WTC11 (cell line): Measurements from ENCODE around the gene PHTF2. TPM values are rescaled to one million over a fixed set of nuclear protein-coding genes. Genes with fewer than 3 reads are reported as not detected.
"Not testable (repeated sequence)": the region's sequence is repeated elsewhere in the genome, so short reads cannot be mapped to it uniquely, and the experiment has no call there.

ENCODE experiments used
- ATAC-seq: fragments of 200-7000 bp; cut with Tn5 transposase; 2 replicates; pipeline ENCODE4 v1.10.0; 2021; ENCODE audit warnings: mild to moderate bottlenecking, moderate library complexity
- CTCF ChIA-PET: fragments of 300-600 bp; sonication (Branson Sonifier 250); formaldehyde crosslinking; loops from one replicate; lab custom pipeline; 2021; ENCODE audit warnings: antibody characterized with exemption; lab: Charles Lee
- POLR2A ChIA-PET: fragments of 350-600 bp; sonication (Branson Sonifier 250); formaldehyde crosslinking; loops from one replicate; lab custom pipeline; 2021; ENCODE audit warnings: antibody characterized with exemption; lab: Charles Lee
- DNase-seq: peaks from one replicate; pipeline ENCODE4 v3.0.0; 2021; ENCODE audit warnings: low spot score
- H3K27ac Mint-ChIP-seq: 2 replicates; pipeline ENCODE4 v1.8.0; 2021; ENCODE audit warnings: mixed read lengths
- H3K27me3 Mint-ChIP-seq: 2 replicates; pipeline ENCODE4 v1.8.0; 2021; ENCODE audit warnings: low read depth, mild to moderate bottlenecking, moderate library complexity, mixed read lengths
- H3K36me3 Mint-ChIP-seq: 2 replicates; pipeline ENCODE4 v1.8.0; 2021; ENCODE audit warnings: mixed read lengths
- H3K4me1 Mint-ChIP-seq: 2 replicates; pipeline ENCODE4 v1.8.0; 2022; ENCODE audit warnings: mixed read lengths
- H3K4me3 Mint-ChIP-seq: 2 replicates; pipeline ENCODE4 v1.8.0; 2021; ENCODE audit warnings: mild to moderate bottlenecking, moderate library complexity, mixed read lengths
- H3K9me3 Mint-ChIP-seq: 2 replicates; pipeline ENCODE4 v1.8.0; 2021; ENCODE audit warnings: mixed read lengths
- ESRRA ChIP-seq: sonication (generic); formaldehyde crosslinking; IDR thresholded peaks from 2 replicates; pipeline ENCODE4 v1.8.1; 2022; ENCODE audit warnings: mild to moderate bottlenecking, missing genetic modification reagents, borderline replicate concordance
- FOXJ3 ChIP-seq: sonication (generic); formaldehyde crosslinking; IDR thresholded peaks from 2 replicates; pipeline ENCODE4 v1.9.0; 2021; ENCODE audit warnings: missing genetic modification reagents, mild to moderate bottlenecking, borderline replicate concordance
- GABPB1 ChIP-seq: sonication (generic); formaldehyde crosslinking; IDR thresholded peaks from 2 replicates; pipeline ENCODE4 v1.8.1; 2023; ENCODE audit warnings: mild to moderate bottlenecking, missing genetic modification reagents
- HMGA2 ChIP-seq: fragments of 250-450 bp; sonication (Bioruptor Pico); IDR thresholded peaks from 2 replicates; pipeline ENCODE4 v1.4.0; 2021; ENCODE audit warnings: mild to moderate bottlenecking, moderate library complexity
- IRF2 ChIP-seq: sonication (generic); formaldehyde crosslinking; IDR thresholded peaks from 2 replicates; pipeline ENCODE4 v1.8.0; 2022; ENCODE audit warnings: low read depth, missing genetic modification reagents, borderline replicate concordance
- MLX ChIP-seq: sonication (generic); formaldehyde crosslinking; IDR thresholded peaks from 2 replicates; pipeline ENCODE4 v1.8.1; 2023; ENCODE audit warnings: mild to moderate bottlenecking, missing genetic modification reagents, moderate library complexity
- MXD4 ChIP-seq: fragments of 250-450 bp; sonication (Bioruptor Pico); IDR thresholded peaks from 2 replicates; pipeline ENCODE4 v1.8.0; 2021; ENCODE audit warnings: mild to moderate bottlenecking, moderate library complexity, borderline replicate concordance
- NR1H2 ChIP-seq: sonication (generic); formaldehyde crosslinking; IDR thresholded peaks from 2 replicates; pipeline ENCODE4 v1.9.0; 2021; ENCODE audit warnings: mild to moderate bottlenecking, moderate library complexity, missing genetic modification reagents
- NR2C2 ChIP-seq: sonication (generic); formaldehyde crosslinking; IDR thresholded peaks from 2 replicates; pipeline ENCODE4 v1.8.0; 2022; ENCODE audit warnings: mild to moderate bottlenecking, missing genetic modification reagents
- PRDM15 ChIP-seq: sonication (generic); formaldehyde crosslinking; IDR thresholded peaks from 2 replicates; pipeline ENCODE4 v1.8.0; 2022; ENCODE audit warnings: missing genetic modification reagents
- RELA ChIP-seq: sonication (generic); formaldehyde crosslinking; IDR thresholded peaks from 2 replicates; pipeline ENCODE4 v1.8.1; 2022; ENCODE audit warnings: missing genetic modification reagents, mild to moderate bottlenecking, borderline replicate concordance
- TEAD4 ChIP-seq: sonication (generic); formaldehyde crosslinking; IDR thresholded peaks from 2 replicates; pipeline ENCODE4 v1.8.0; 2022; ENCODE audit warnings: mild to moderate bottlenecking, missing genetic modification reagents
- TP53 ChIP-seq: sonication (generic); formaldehyde crosslinking; IDR thresholded peaks from 2 replicates; pipeline ENCODE4 v1.8.1; 2023; ENCODE audit warnings: mild to moderate bottlenecking, missing genetic modification reagents
- ZNF219 ChIP-seq: sonication (generic); formaldehyde crosslinking; IDR thresholded peaks from 2 replicates; pipeline ENCODE4 v1.8.0; 2023; ENCODE audit warnings: missing genetic modification reagents, mild to moderate bottlenecking, borderline replicate concordance
- ZNF423 ChIP-seq: fragments of 250-450 bp; sonication (Bioruptor Pico); IDR thresholded peaks from 2 replicates; pipeline ENCODE4 v2.1.2; 2022; ENCODE audit warnings: mild to moderate bottlenecking, moderate library complexity
- total RNA-seq: library from RNA; stranded (reverse); gene quantifications from 3 replicates; pipeline ENCODE4 v1.2.3, GENCODE V29; 2021
- TF ChIP-seq, protein P1 (sequence below): sonication (generic); formaldehyde crosslinking; IDR thresholded peaks from 2 replicates; pipeline ENCODE4 v1.8.1; 2023; ENCODE audit warnings: mild to moderate bottlenecking, missing genetic modification reagents, moderate library complexity
- TF ChIP-seq, protein P2 (sequence below): sonication (generic); formaldehyde crosslinking; IDR thresholded peaks from 2 replicates; pipeline ENCODE4 v1.8.0; 2022; ENCODE audit warnings: mild to moderate bottlenecking, missing genetic modification reagents
- TF ChIP-seq, protein P3 (sequence below): sonication (generic); formaldehyde crosslinking; conservative IDR thresholded peaks from 2 replicates; pipeline ENCODE4 v1.8.1; 2023; ENCODE audit warnings: mild to moderate bottlenecking, low read depth, missing genetic modification reagents, moderate library complexity
- TF ChIP-seq, protein P4 (sequence below): fragments of 250-450 bp; sonication (Bioruptor Pico); IDR thresholded peaks from 2 replicates; pipeline ENCODE4 v1.9.0; 2021; ENCODE audit warnings: mild to moderate bottlenecking, borderline replicate concordance
- TF ChIP-seq, protein P5 (sequence below): sonication (generic); formaldehyde crosslinking; IDR thresholded peaks from 2 replicates; pipeline ENCODE4 v1.8.1; 2022; ENCODE audit warnings: mild to moderate bottlenecking, missing genetic modification reagents, moderate library complexity, borderline replicate concordance

PHTF2 gene
- total RNA-seq, 1 experiment from 2014 or later, result 17.9 TPM

DNA sequence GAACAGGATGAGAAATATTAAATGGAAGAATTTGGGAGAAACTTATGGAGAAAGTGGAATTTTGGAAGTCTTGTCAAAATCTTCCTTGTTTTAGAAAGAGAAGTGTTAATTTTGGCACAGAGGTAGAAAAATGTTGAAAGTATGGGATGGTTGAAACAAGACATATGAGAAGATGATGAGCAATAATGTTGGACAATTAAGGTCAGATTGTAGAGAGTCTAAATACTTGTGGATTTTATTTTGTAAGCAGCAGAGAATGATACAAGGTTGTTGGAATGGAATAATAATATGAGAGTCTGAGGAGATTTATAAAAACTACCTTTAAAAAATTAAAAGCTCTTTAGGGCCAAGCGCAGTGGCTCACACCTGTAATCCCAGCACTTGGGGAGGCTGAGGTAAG lies 34.6 kb downstream of the PHTF2 start:
- POLR2A ChIA-PET, result no interaction called here
- Mint-ChIP-seq H3K27ac (no peak overlapping the region), H3K27me3 (no peaks in the 10 kb centered on the region)
- DNase-seq, result no peak
- TF ChIP-seq MLX (CRISPR knock-in tag) (no peak), IRF2 (no peak), TEAD4 (CRISPR knock-in tag) (no peak), NR2C2 (CRISPR knock-in tag) (no peak), HMGA2 (no peak), ZNF219 (no peak), GABPB1 (CRISPR knock-in tag) (no peak), ZNF423 (CRISPR knock-in tag) (no peak), TP53 (CRISPR knock-in tag) (no peak), NR1H2 (CRISPR knock-in tag) (no peak)
- TF ChIP-seq, protein P1, sequence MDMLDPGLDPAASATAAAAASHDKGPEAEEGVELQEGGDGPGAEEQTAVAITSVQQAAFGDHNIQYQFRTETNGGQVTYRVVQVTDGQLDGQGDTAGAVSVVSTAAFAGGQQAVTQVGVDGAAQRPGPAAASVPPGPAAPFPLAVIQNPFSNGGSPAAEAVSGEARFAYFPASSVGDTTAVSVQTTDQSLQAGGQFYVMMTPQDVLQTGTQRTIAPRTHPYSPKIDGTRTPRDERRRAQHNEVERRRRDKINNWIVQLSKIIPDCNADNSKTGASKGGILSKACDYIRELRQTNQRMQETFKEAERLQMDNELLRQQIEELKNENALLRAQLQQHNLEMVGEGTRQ (CRISPR knock-in tag), result no peak
- TF ChIP-seq, protein P2, sequence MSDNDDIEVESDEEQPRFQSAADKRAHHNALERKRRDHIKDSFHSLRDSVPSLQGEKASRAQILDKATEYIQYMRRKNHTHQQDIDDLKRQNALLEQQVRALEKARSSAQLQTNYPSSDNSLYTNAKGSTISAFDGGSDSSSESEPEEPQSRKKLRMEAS (CRISPR knock-in tag), result no peak
- TF ChIP-seq, protein P3, sequence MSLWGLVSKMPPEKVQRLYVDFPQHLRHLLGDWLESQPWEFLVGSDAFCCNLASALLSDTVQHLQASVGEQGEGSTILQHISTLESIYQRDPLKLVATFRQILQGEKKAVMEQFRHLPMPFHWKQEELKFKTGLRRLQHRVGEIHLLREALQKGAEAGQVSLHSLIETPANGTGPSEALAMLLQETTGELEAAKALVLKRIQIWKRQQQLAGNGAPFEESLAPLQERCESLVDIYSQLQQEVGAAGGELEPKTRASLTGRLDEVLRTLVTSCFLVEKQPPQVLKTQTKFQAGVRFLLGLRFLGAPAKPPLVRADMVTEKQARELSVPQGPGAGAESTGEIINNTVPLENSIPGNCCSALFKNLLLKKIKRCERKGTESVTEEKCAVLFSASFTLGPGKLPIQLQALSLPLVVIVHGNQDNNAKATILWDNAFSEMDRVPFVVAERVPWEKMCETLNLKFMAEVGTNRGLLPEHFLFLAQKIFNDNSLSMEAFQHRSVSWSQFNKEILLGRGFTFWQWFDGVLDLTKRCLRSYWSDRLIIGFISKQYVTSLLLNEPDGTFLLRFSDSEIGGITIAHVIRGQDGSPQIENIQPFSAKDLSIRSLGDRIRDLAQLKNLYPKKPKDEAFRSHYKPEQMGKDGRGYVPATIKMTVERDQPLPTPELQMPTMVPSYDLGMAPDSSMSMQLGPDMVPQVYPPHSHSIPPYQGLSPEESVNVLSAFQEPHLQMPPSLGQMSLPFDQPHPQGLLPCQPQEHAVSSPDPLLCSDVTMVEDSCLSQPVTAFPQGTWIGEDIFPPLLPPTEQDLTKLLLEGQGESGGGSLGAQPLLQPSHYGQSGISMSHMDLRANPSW, result no peak
- TF ChIP-seq, all 79 proteins: peak for 0
- CTCF ChIA-PET, result no interaction called here
- H3K36me3 Mint-ChIP-seq, result no peaks in the 10 kb centered on the region
- H3K4me3 Mint-ChIP-seq, result no peak overlapping the region
- peaks cover 7% of the 10 kb centered on the region for H3K9me3 Mint-ChIP-seq
- ATAC-seq, result no peak
- H3K4me1 Mint-ChIP-seq, result peaks cover 4% of the 10 kb centered on the region

GRCh38 chr7:77836425-77836824 lies 37.9 kb downstream of the PHTF2 start:
- DNase-seq, CTCF ChIA-PET, H3K27ac Mint-ChIP-seq, H3K4me3 Mint-ChIP-seq, H3K27me3 Mint-ChIP-seq, POLR2A ChIA-PET, H3K36me3 Mint-ChIP-seq, ATAC-seq, H3K4me1 Mint-ChIP-seq, H3K9me3 Mint-ChIP-seq: not testable (repeated sequence)

DNA sequence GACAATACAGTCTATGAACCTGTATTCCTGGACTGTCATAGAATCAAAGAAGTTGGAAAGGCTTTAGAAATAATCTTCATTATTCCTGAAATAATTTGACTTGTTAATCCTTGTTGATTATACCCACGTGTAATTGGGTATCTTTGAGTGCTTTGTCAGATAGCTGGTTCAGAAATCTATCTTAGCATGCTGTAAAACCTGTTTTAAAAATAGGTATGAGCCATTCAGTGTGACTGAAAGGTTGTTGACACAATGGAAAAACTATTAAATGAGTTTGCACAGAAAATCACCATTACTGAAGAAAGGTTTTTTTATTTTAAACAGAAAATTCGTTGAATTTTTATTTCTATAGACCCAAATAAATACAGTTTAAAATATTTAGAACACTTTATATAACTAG lies 38.7 kb downstream of the PHTF2 start:
- Mint-ChIP-seq H3K27ac (no peak overlapping the region), H3K27me3 (no peaks in the 10 kb centered on the region), H3K4me3 (no peak overlapping the region), H3K9me3 (peaks cover 7% of the 10 kb centered on the region), H3K4me1 (peaks cover 9% of the 10 kb centered on the region), H3K36me3 (no peaks in the 10 kb centered on the region)
- CTCF ChIA-PET, result no interaction called here
- POLR2A ChIA-PET, result no interaction called here
- ATAC-seq (no peak), DNase-seq (no peak)
- TF ChIP-seq ESRRA (CRISPR knock-in tag) (no peak), PRDM15 (no peak), IRF2 (no peak), MXD4 (CRISPR knock-in tag) (no peak), RELA (CRISPR knock-in tag) (no peak), GABPB1 (CRISPR knock-in tag) (no peak), FOXJ3 (CRISPR knock-in tag) (no peak)
- TF ChIP-seq, protein P4, sequence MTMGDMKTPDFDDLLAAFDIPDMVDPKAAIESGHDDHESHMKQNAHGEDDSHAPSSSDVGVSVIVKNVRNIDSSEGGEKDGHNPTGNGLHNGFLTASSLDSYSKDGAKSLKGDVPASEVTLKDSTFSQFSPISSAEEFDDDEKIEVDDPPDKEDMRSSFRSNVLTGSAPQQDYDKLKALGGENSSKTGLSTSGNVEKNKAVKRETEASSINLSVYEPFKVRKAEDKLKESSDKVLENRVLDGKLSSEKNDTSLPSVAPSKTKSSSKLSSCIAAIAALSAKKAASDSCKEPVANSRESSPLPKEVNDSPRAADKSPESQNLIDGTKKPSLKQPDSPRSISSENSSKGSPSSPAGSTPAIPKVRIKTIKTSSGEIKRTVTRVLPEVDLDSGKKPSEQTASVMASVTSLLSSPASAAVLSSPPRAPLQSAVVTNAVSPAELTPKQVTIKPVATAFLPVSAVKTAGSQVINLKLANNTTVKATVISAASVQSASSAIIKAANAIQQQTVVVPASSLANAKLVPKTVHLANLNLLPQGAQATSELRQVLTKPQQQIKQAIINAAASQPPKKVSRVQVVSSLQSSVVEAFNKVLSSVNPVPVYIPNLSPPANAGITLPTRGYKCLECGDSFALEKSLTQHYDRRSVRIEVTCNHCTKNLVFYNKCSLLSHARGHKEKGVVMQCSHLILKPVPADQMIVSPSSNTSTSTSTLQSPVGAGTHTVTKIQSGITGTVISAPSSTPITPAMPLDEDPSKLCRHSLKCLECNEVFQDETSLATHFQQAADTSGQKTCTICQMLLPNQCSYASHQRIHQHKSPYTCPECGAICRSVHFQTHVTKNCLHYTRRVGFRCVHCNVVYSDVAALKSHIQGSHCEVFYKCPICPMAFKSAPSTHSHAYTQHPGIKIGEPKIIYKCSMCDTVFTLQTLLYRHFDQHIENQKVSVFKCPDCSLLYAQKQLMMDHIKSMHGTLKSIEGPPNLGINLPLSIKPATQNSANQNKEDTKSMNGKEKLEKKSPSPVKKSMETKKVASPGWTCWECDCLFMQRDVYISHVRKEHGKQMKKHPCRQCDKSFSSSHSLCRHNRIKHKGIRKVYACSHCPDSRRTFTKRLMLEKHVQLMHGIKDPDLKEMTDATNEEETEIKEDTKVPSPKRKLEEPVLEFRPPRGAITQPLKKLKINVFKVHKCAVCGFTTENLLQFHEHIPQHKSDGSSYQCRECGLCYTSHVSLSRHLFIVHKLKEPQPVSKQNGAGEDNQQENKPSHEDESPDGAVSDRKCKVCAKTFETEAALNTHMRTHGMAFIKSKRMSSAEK (CRISPR knock-in tag), result no peak
- TF ChIP-seq, protein P5, sequence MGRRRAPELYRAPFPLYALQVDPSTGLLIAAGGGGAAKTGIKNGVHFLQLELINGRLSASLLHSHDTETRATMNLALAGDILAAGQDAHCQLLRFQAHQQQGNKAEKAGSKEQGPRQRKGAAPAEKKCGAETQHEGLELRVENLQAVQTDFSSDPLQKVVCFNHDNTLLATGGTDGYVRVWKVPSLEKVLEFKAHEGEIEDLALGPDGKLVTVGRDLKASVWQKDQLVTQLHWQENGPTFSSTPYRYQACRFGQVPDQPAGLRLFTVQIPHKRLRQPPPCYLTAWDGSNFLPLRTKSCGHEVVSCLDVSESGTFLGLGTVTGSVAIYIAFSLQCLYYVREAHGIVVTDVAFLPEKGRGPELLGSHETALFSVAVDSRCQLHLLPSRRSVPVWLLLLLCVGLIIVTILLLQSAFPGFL (CRISPR knock-in tag), result no peak
